ENCODE data around the gene C22orf23. TPM values are rescaled to one million over a fixed set of nuclear protein-coding genes. Genes with fewer than 3 reads are reported as not detected.

The C22orf23 gene
- total and polyA plus RNA-seq, 8 donors: 0.09 to 0.68 (median 0.27) TPM; not detected in 2

- DNase-seq: peak in 4 of 6 donors; percentile 50 to 63 (median 60)
- Histone ChIP-seq H3K36me3 (peaks cover 0 to 33% (median 9%) of the 10 kb centered on the region in 3 donors), H3K4me1 (peaks cover 11 to 23% (median 13%) of the 10 kb centered on the region in 3 donors), H3K4me3 (peak overlapping the region in 2 of 4 donors; percentile 8 to 18), H3K27ac (peak overlapping the region; percentile 10 to 59 (median 32)), H3K27me3 (no peaks in the 10 kb centered on the region), H3K9me3 (no peaks in the 10 kb centered on the region)
- TF ChIP-seq CTCF (IDR thresholded peaks at IDR 0.05): no peak
- intact Hi-C loops (cut with DNase I): no loop called here
- ATAC-seq: peak; percentile 22 to 76 (median 58)
- FAIRE-seq: no peak
- WGBS, 2 donors: 38 to 46% methylated on average over 18 of the region's 18 CpGs
These were observed 28.9 kb downstream of the C22orf23 start for GRCh38 chr22:37924386-37925065.

- H3K36me3 ChIP-seq: peaks cover 0 to 38% (median 13%) of the 10 kb centered on the region in 3 donors
- FAIRE-seq (no peak), DNase-seq (no peak), ATAC-seq (peak; percentile 35 to 73 (median 51))
- H3K27me3 ChIP-seq: no peaks in the 10 kb centered on the region
- TF ChIP-seq CTCF (IDR thresholded peaks at IDR 0.05): no peak
- H3K4me1 ChIP-seq: peaks cover 7 to 17% (median 8%) of the 10 kb centered on the region in 3 donors
- peak overlapping the region in 3 of 4 donors; percentile 18 to 59 (median 19) for H3K27ac ChIP-seq
- H3K4me3 ChIP-seq: no peak overlapping the region
- no peaks in the 10 kb centered on the region for H3K9me3 ChIP-seq
- 35 to 40% methylated on average over 4 of the region's 4 CpGs for WGBS, 2 donors
- intact Hi-C loops (cut with DNase I): no loop called here
These were observed 29.5 kb downstream of the C22orf23 start for GRCh38 chr22:37923927-37924326.

DNA sequence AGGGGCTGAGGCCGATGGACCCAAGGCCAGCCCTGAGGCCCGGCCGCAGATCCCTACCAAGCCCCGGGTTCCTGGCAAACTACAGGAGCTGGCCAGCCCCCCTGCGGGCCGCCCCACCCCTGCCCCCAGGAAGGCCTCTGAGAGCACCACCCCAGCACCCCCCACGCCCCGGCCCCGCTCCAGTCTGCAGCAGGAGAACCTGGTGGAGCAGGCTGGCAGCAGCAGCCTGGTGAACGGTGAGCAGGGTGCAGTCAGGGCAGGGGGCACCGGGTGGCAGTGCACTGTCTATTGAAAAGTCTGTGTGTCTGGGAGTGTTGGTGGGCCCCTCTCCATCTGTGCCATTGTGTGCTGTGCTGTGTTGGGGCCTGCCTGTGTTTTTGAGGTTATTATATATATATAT lies 31.2 kb downstream of the C22orf23 start:
- intact Hi-C loops (cut with DNase I): no loop called here
- Histone ChIP-seq H3K27ac (no peak overlapping the region), H3K9me3 (no peaks in the 10 kb centered on the region), H3K36me3 (peaks cover 0 to 44% (median 10%) of the 10 kb centered on the region in 3 donors), H3K4me3 (no peak overlapping the region), H3K4me1 (peaks cover 6 to 17% (median 6%) of the 10 kb centered on the region in 3 donors), H3K27me3 (no peaks in the 10 kb centered on the region)
- TF ChIP-seq CTCF (IDR thresholded peaks at IDR 0.05): no peak
- DNase-seq: no peak
- WGBS, 2 donors: 90 to 95% methylated on average over 11 of the region's 11 CpGs
- FAIRE-seq: no peak
- ATAC-seq: no peak

DNA sequence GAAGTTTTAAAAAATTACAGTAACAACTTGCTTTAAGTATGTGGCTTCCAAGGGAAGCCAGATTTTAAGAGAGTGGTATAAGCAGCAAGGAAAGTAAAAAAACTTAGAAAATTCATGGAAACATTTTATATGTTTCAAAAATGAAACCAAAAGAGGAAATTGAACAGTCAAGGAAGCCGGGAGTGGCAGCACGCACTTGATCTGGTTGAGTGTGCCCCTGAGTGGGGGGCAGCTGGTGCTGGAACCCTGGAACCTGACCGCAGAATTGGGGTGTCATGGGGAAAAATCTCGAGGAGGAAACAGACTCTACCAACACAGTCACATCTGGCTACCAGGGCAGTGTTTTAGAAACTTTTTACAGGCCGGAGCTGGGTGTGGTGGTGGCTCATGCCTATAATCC lies 33.3 kb downstream of the C22orf23 start:
- Histone ChIP-seq H3K27ac (no peak overlapping the region), H3K9me3 (no peaks in the 10 kb centered on the region), H3K4me1 (peaks cover 5 to 7% (median 5%) of the 10 kb centered on the region in 3 donors), H3K27me3 (no peaks in the 10 kb centered on the region), H3K36me3 (peaks cover 0 to 49% (median 5%) of the 10 kb centered on the region in 3 donors), H3K4me3 (no peak overlapping the region)
- FAIRE-seq (no peak), DNase-seq (no peak), ATAC-seq (no peak)
- 86 to 92% methylated on average over 5 of the region's 5 CpGs for WGBS, 2 donors
- no peak for TF ChIP-seq CTCF (IDR thresholded peaks at IDR 0.05)
- intact Hi-C loops (cut with DNase I): no loop called here
